ENCODE data around the gene MSN. TPM values are rescaled to one million over a fixed set of nuclear protein-coding genes. Genes with fewer than 3 reads are reported as not detected.

Gene MSN
- total and polyA plus RNA-seq, 10 of the 15 experiments (the other 5 are each of a cell fraction or from before 2014, with no cell fraction given) = 93.8 to 432 (median 270) TPM

DNA sequence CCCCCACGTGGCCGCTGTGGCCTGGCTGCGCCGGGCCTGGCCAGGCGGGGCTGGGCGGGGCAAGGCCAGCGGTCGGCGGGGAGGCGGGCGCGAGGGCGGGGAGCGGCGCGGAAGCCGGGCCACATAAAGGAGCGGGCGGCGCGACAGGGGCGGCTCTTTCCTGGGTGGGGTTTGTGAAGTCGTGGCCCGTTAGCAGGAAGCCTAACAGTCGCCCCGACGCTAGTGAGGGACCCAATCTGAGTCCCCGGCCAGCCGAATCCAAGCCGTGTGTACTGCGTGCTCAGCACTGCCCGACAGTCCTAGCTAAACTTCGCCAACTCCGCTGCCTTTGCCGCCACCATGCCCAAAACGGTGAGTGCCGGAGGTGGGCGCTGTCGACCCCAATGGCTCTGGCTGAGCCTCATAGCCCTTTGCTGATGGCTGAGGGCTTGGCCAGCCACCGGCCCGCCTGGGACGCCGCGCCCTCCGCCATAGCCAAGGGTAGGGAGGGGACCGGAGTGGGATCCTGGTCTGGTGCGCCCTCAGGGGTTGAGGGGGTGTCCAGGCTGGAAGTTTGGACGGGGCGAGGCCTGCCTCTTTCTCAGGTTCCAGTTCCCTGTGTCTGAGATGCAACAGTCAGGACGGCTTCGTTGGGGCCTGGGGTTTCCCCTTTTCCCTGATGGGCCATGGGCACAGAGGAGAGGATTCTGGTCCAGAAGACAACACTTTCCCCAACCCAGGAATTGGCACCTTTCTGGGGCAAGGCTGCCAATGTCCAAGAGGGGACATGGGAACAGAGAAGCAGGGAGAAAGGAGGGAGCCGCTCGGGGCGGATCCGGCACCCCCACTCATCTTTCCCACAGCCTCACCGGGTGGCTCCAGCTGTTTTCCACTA, at the start of gene MSN (continued):
- TF ChIP-seq TARDBP (IDR thresholded peaks at IDR 0.05; ENCODE audit: borderline replicate concordance) (no peak), ZNF217 (IDR thresholded peaks at IDR 0.05) (no peak), BRCA1 (IDR thresholded peaks at IDR 0.05; ENCODE audit: low read depth, low read length) (no peak), NRF1 (conservative IDR thresholded peaks at IDR 0.05; ENCODE audit: low read depth, low read length) (no peak), FOXK2 (IDR thresholded peaks at IDR 0.05) (no peak), SP1 (IDR thresholded peaks at IDR 0.05; ENCODE audit: low read depth, low read length) (no peak), YY1 (IDR thresholded peaks at IDR 0.05; ENCODE audit: low read depth, low read length) (peak; percentile 46), SMAD5 (IDR thresholded peaks at IDR 0.05; ENCODE audit: low read depth) (no peak), LARP7 (IDR thresholded peaks at IDR 0.05) (no peak), SMARCA5 (IDR thresholded peaks at IDR 0.05) (no peak), POLR2AphosphoS5 (IDR thresholded peaks at IDR 0.05; ENCODE audit: low read length) (peak; percentile 81), EP300 (IDR thresholded peaks at IDR 0.05; ENCODE audit: borderline replicate concordance in 1 of 2, control insufficient read depth in 1 of 2, low read depth in 2 of 2, low read length in 2 of 2) (no peak), RFX5 (IDR thresholded peaks at IDR 0.05; ENCODE audit: low read depth, low read length) (no peak), MTA2 (IDR thresholded peaks at IDR 0.05; ENCODE audit: low read depth) (no peak), ESRRA (IDR thresholded peaks at IDR 0.05; ENCODE audit: low read length) (no peak), ZNF24 (IDR thresholded peaks at IDR 0.05) (no peak), BACH1 (IDR thresholded peaks at IDR 0.05; ENCODE audit: borderline replicate concordance) (0 out of 2 replicates have a peak, but pooled peaks have one; percentile 34), PML (IDR thresholded peaks at IDR 0.05; ENCODE audit: low read length) (0 out of 2 replicates have a peak, but pooled peaks have one; percentile 44), NFYB (IDR thresholded peaks at IDR 0.05; ENCODE audit: insufficient read depth, low read depth, low read length) (no peak)
- TF ChIP-seq, protein P1, sequence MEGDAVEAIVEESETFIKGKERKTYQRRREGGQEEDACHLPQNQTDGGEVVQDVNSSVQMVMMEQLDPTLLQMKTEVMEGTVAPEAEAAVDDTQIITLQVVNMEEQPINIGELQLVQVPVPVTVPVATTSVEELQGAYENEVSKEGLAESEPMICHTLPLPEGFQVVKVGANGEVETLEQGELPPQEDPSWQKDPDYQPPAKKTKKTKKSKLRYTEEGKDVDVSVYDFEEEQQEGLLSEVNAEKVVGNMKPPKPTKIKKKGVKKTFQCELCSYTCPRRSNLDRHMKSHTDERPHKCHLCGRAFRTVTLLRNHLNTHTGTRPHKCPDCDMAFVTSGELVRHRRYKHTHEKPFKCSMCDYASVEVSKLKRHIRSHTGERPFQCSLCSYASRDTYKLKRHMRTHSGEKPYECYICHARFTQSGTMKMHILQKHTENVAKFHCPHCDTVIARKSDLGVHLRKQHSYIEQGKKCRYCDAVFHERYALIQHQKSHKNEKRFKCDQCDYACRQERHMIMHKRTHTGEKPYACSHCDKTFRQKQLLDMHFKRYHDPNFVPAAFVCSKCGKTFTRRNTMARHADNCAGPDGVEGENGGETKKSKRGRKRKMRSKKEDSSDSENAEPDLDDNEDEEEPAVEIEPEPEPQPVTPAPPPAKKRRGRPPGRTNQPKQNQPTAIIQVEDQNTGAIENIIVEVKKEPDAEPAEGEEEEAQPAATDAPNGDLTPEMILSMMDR (IDR thresholded peaks at IDR 0.05 in 2 of 3, conservative IDR thresholded peaks at IDR 0.05 in 1 of 3; ENCODE audit: control insufficient read depth in 2 of 3, extremely low read depth in 1 of 3, insufficient read depth in 1 of 3, low read depth in 3 of 3, low read length in 3 of 3) = peak; percentile 5 to 14 (median 14); a peak in 1 of 6 replicates
- TF ChIP-seq, protein P2, sequence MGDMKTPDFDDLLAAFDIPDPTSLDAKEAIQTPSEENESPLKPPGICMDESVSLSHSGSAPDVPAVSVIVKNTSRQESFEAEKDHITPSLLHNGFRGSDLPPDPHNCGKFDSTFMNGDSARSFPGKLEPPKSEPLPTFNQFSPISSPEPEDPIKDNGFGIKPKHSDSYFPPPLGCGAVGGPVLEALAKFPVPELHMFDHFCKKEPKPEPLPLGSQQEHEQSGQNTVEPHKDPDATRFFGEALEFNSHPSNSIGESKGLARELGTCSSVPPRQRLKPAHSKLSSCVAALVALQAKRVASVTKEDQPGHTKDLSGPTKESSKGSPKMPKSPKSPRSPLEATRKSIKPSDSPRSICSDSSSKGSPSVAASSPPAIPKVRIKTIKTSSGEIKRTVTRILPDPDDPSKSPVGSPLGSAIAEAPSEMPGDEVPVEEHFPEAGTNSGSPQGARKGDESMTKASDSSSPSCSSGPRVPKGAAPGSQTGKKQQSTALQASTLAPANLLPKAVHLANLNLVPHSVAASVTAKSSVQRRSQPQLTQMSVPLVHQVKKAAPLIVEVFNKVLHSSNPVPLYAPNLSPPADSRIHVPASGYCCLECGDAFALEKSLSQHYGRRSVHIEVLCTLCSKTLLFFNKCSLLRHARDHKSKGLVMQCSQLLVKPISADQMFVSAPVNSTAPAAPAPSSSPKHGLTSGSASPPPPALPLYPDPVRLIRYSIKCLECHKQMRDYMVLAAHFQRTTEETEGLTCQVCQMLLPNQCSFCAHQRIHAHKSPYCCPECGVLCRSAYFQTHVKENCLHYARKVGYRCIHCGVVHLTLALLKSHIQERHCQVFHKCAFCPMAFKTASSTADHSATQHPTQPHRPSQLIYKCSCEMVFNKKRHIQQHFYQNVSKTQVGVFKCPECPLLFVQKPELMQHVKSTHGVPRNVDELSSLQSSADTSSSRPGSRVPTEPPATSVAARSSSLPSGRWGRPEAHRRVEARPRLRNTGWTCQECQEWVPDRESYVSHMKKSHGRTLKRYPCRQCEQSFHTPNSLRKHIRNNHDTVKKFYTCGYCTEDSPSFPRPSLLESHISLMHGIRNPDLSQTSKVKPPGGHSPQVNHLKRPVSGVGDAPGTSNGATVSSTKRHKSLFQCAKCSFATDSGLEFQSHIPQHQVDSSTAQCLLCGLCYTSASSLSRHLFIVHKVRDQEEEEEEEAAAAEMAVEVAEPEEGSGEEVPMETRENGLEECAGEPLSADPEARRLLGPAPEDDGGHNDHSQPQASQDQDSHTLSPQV (IDR thresholded peaks at IDR 0.05) = no peak
- TF ChIP-seq, protein P3, sequence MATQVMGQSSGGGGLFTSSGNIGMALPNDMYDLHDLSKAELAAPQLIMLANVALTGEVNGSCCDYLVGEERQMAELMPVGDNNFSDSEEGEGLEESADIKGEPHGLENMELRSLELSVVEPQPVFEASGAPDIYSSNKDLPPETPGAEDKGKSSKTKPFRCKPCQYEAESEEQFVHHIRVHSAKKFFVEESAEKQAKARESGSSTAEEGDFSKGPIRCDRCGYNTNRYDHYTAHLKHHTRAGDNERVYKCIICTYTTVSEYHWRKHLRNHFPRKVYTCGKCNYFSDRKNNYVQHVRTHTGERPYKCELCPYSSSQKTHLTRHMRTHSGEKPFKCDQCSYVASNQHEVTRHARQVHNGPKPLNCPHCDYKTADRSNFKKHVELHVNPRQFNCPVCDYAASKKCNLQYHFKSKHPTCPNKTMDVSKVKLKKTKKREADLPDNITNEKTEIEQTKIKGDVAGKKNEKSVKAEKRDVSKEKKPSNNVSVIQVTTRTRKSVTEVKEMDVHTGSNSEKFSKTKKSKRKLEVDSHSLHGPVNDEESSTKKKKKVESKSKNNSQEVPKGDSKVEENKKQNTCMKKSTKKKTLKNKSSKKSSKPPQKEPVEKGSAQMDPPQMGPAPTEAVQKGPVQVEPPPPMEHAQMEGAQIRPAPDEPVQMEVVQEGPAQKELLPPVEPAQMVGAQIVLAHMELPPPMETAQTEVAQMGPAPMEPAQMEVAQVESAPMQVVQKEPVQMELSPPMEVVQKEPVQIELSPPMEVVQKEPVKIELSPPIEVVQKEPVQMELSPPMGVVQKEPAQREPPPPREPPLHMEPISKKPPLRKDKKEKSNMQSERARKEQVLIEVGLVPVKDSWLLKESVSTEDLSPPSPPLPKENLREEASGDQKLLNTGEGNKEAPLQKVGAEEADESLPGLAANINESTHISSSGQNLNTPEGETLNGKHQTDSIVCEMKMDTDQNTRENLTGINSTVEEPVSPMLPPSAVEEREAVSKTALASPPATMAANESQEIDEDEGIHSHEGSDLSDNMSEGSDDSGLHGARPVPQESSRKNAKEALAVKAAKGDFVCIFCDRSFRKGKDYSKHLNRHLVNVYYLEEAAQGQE (IDR thresholded peaks at IDR 0.05; ENCODE audit: low read depth, low read length) = no peak

Measured in GM12878 (cell line).